HEK293 (cell line): Measurements from ENCODE around the gene DVL1.

ENCODE experiments used
- CTCF ChIA-PET: fragments of 350-600 bp; formaldehyde crosslinking; extraction: SDS; loops from one replicate; lab custom pipeline; 2021; ENCODE audit warnings: antibody characterized with exemption; lab: Yijun Ruan, JAX
- POLR2A ChIA-PET: fragments of 300-600 bp; formaldehyde crosslinking; extraction: SDS; loops from one replicate; lab custom pipeline; 2020; ENCODE audit warnings: antibody characterized with exemption, inconsistent platforms; lab: Yijun Ruan, JAX
- H3K27ac ChIP-seq: fragments of 200-500 bp; sonication (Bioruptor generic); 2 replicates; pipeline ENCODE4 v1.5.1; 2014; ENCODE audit warnings: low read depth, low read length, control low read depth, inconsistent platforms; ENCODE audit errors: extremely low read depth
- H3K36me3 ChIP-seq, 2 experiments: fragments of 200-500 bp in 1 of 2; sonication (Bioruptor generic) in 1 of 2; 1 replicate in 1 of 2; 2 replicates in 1 of 2; pipeline ENCODE4 v1.5.1; 2014 to 2017; ENCODE audit warnings: inconsistent platforms in 2 of 2, low read length in 2 of 2; ENCODE audit not compliant: control insufficient read depth in 2 of 2, insufficient read depth in 1 of 2
- H3K4me1 ChIP-seq: fragments of 200-500 bp; sonication (Bioruptor generic); 2 replicates; pipeline ENCODE4 v1.5.1; 2014; ENCODE audit warnings: mild to moderate bottlenecking, low read length, inconsistent platforms; ENCODE audit not compliant: control insufficient read depth, insufficient read depth
- H3K4me3 ChIP-seq: 2 replicates; pipeline ENCODE4 v1.5.1; 2011; ENCODE audit warnings: low read depth, mild to moderate bottlenecking, control low read depth, low read length, moderate library complexity
- H3K9me3 ChIP-seq: fragments of 200-500 bp; sonication (Bioruptor generic); 2 replicates; pipeline ENCODE4 v1.5.1; 2014; ENCODE audit warnings: low read depth, low read length, inconsistent platforms; ENCODE audit not compliant: control insufficient read depth, insufficient read depth
- AEBP2 ChIP-seq: fragments of 450-650 bp; formaldehyde crosslinking; IDR thresholded peaks from 2 replicates; pipeline ENCODE4 v1.5.1; 2016; ENCODE audit warnings: missing biosample characterization, missing genetic modification characterization, borderline replicate concordance
- HIC1 ChIP-seq: fragments of 450-650 bp; formaldehyde crosslinking; IDR thresholded peaks from 2 replicates; pipeline ENCODE4 v1.5.1; 2016; ENCODE audit warnings: missing biosample characterization, missing genetic modification characterization
- SP3 ChIP-seq: fragments of 450-650 bp; formaldehyde crosslinking; IDR thresholded peaks from 2 replicates; pipeline ENCODE4 v1.5.1; 2016; ENCODE audit warnings: missing biosample characterization, missing genetic modification characterization
- TSHZ1 ChIP-seq: fragments of 450-650 bp; formaldehyde crosslinking; IDR thresholded peaks from 2 replicates; pipeline ENCODE4 v1.5.1; 2016; ENCODE audit warnings: missing biosample characterization, missing genetic modification characterization, borderline replicate concordance
- ZNF112 ChIP-seq: fragments of 450-650 bp; formaldehyde crosslinking; IDR thresholded peaks from 2 replicates; pipeline ENCODE4 v1.5.0; 2017; ENCODE audit warnings: missing biosample characterization, missing genetic modification characterization
- ZNF114 ChIP-seq: fragments of 450-650 bp; formaldehyde crosslinking; IDR thresholded peaks from 2 replicates; pipeline ENCODE4 v1.5.0; 2017; ENCODE audit warnings: missing biosample characterization, missing genetic modification characterization
- ZNF184 ChIP-seq: fragments of 450-650 bp; IDR thresholded peaks from 2 replicates; pipeline ENCODE4 v1.5.1; 2018; ENCODE audit warnings: missing biosample characterization, mild to moderate bottlenecking, missing genetic modification characterization
- ZNF214 ChIP-seq: fragments of 450-650 bp; formaldehyde crosslinking; IDR thresholded peaks from 2 replicates; pipeline ENCODE4 v1.5.1; 2017; ENCODE audit warnings: missing biosample characterization, mild to moderate bottlenecking, missing genetic modification characterization, borderline replicate concordance
- ZNF26 ChIP-seq: fragments of 450-650 bp; formaldehyde crosslinking; IDR thresholded peaks from 2 replicates; pipeline ENCODE4 v1.5.1; 2016; ENCODE audit warnings: missing biosample characterization, missing genetic modification characterization
- ZNF292 ChIP-seq: fragments of 450-650 bp; formaldehyde crosslinking; IDR thresholded peaks from 2 replicates; pipeline ENCODE4 v1.5.1; 2016; ENCODE audit warnings: low read depth, missing biosample characterization, missing genetic modification characterization, borderline replicate concordance
- ZNF398 ChIP-seq: fragments of 450-650 bp; formaldehyde crosslinking; IDR thresholded peaks from 2 replicates; pipeline ENCODE4 v1.5.1; 2017; ENCODE audit warnings: missing biosample characterization, missing genetic modification characterization
- ZNF513 ChIP-seq: fragments of 450-650 bp; IDR thresholded peaks from 2 replicates; pipeline ENCODE4 v1.5.1; 2018; ENCODE audit warnings: missing biosample characterization, missing genetic modification characterization
- ZNF518A ChIP-seq: fragments of 450-650 bp; formaldehyde crosslinking; conservative IDR thresholded peaks from 2 replicates; pipeline ENCODE4 v1.5.1; 2016; ENCODE audit warnings: low read depth, missing biosample characterization, missing genetic modification characterization
- ZNF629 ChIP-seq: fragments of 450-650 bp; formaldehyde crosslinking; IDR thresholded peaks from 2 replicates; pipeline ENCODE4 v1.5.1; 2017; ENCODE audit warnings: missing biosample characterization, missing genetic modification characterization
- ZNF704 ChIP-seq: fragments of 450-650 bp; formaldehyde crosslinking; IDR thresholded peaks from 2 replicates; pipeline ENCODE4 v1.5.1; 2016; ENCODE audit warnings: missing biosample characterization, missing genetic modification characterization
- ZNF837 ChIP-seq: fragments of 450-650 bp; formaldehyde crosslinking; IDR thresholded peaks from 2 replicates; pipeline ENCODE4 v1.5.1; 2016; ENCODE audit warnings: missing biosample characterization, missing genetic modification characterization

DVL1 gene

GRCh38 chr1:1377540-1378205, 28.5 kb upstream of the DVL1 start:
- H3K4me3 ChIP-seq = no peak overlapping the region
- H3K36me3 ChIP-seq = peaks cover 0 to 44% of the 10 kb centered on the region in 2 experiments; a peak in 2 of 3 replicates
- TF ChIP-seq HIC1 (tag by site-specific recombination) = no peak
- no peak for TF ChIP-seq ZNF112 (tag by site-specific recombination)
- no peak for TF ChIP-seq ZNF114
- no peak for TF ChIP-seq AEBP2 (tag by site-specific recombination)
- no peak for TF ChIP-seq ZNF837 (tag by site-specific recombination)
- no peak for TF ChIP-seq ZNF518A
- no peak for TF ChIP-seq SP3 (tag by site-specific recombination)
- TF ChIP-seq ZNF214 = no peak
- no peak for TF ChIP-seq ZNF292
- no peak for TF ChIP-seq ZNF184 (tag by site-specific recombination)
- no peak for TF ChIP-seq ZNF398 (tag by site-specific recombination)
- no peak for TF ChIP-seq ZNF513 (tag by site-specific recombination)
- TF ChIP-seq TSHZ1 = no peak
- TF ChIP-seq ZNF704 = no peak
- no peak for TF ChIP-seq ZNF26 (tag by site-specific recombination)
- no peak for TF ChIP-seq ZNF629
- peaks cover 4% of the 10 kb centered on the region; the same call in 1 of the 2 replicates for H3K4me1 ChIP-seq
- ChIA-PET CTCF (interaction anchor here (0.6 to 2.3 kb wide), 3 partner anchors 14 to 383 kb away, joined by 5 to 9 read pairs (median 8); no protein-coding TSS in a partner anchor), POLR2A (interaction anchor here (0.7 to 1.2 kb wide), 4 partner anchors 10 to 21 kb away, joined by 4 to 5 read pairs (median 5); partner anchors contain the start of gene CCNL2)
- H3K27ac ChIP-seq = no peak overlapping the region
- no peaks in the 10 kb centered on the region for H3K9me3 ChIP-seq
